Tibial nerve (tissue), 4 donors: ENCODE data around the gene TNXB. TPM values are rescaled to one million over a fixed set of nuclear protein-coding genes. Genes with fewer than 3 reads are reported as not detected.
"Not testable (repeated sequence)": the region's sequence is repeated elsewhere in the genome, so short reads cannot be mapped to it uniquely, and the experiment has no call there.

Source experiments
- DNase-seq, 2 donors: peaks; one replicate each; pipeline ENCODE4 v3.0.0-alpha.2; 2019; ENCODE audit warnings: low spot score in 2 of 2
- H3K27ac ChIP-seq, 4 donors: fragments of 200-600 bp; sonication (generic) in 3 of 4; one replicate each; pipeline ENCODE4 v1.5.1; 2017 to 2019; ENCODE audit warnings: mild to moderate bottlenecking in 1 of 4
- H3K27me3 ChIP-seq, 2 donors: fragments of 200-600 bp; sonication (generic) in 1 of 2; one replicate each; pipeline versions ENCODE4 v1.5.1 to v1.6.0; 2017 to 2019
- H3K36me3 ChIP-seq, 3 donors: fragments of 200-600 bp; sonication (generic); one replicate each; pipeline ENCODE4 v1.5.1; 2018 to 2019
- H3K4me1 ChIP-seq, 4 donors: fragments of 200-600 bp; sonication (generic) in 3 of 4; one replicate each; pipeline ENCODE4 v1.5.1; 2017 to 2019
- H3K4me3 ChIP-seq, 4 donors: fragments of 200-600 bp; sonication (generic) in 3 of 4; one replicate each; pipeline ENCODE4 v1.5.1; 2017 to 2019; ENCODE audit warnings: mild to moderate bottlenecking in 1 of 4, moderate library complexity in 1 of 4
- H3K9me3 ChIP-seq, 4 donors: fragments of 200-600 bp; sonication (generic) in 3 of 4; one replicate each; pipeline ENCODE4 v1.5.1; 2017 to 2019
- EP300 ChIP-seq, 2 donors: sonication (generic); formaldehyde crosslinking; IDR thresholded peaks; one replicate each; pipeline ENCODE4 v1.6.1; 2017; ENCODE audit warnings: antibody characterized with exemption in 2 of 2, mild to moderate bottlenecking in 1 of 2
- POLR2A ChIP-seq, 2 donors: fragments of 450-650 bp; IDR thresholded peaks; one replicate each; pipeline ENCODE4 v1.6.1; 2017; ENCODE audit warnings: antibody characterized with exemption in 2 of 2, mild to moderate bottlenecking in 2 of 2, moderate library complexity in 2 of 2
- WGBS, 2 donors: methylation state at CpG; one replicate each; pipeline ENCODE4 v1.1.5; 2018; 5-methylcytosine and 5-hydroxymethylcytosine counted together
- total RNA-seq, 4 donors: library from RNA; depleted of rRNA; stranded (reverse); fragments of >200 nt; gene quantifications; one replicate each; pipeline ENCODE4 v1.1.0, GENCODE V29; 2016
- TF ChIP-seq, protein P1 (sequence below), 5 experiments: fragments of 200-600 bp in 3 of 5; fragments of 450-650 bp in 2 of 5; sonication (generic) in 3 of 5; IDR thresholded peaks; one replicate each; pipeline ENCODE4 v1.5.1; 2016 to 2019; ENCODE audit warnings: antibody characterized with exemption in 5 of 5, mild to moderate bottlenecking in 3 of 5, moderate library complexity in 2 of 5

TNXB gene
- total RNA-seq, 4 donors from 2014 or later = 231 to 547 (median 297) TPM

DNA sequence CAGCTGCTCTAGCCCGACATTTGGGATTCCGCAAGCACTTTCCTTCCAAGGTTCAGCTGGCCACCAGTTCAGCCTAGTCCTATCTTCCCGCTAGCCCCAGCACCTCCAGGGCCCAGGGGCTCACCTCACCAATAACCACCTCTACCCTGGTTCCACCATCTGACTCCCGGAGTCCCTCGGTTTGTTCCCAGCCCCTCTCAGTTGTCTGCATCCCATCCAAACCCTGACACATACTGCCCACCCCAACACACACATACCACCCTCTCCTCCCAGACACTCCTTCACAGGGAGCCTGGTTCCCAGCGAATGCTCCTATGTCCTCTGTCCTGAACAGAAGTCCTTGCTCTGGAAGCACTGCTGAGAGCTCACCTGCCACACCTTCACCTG, 418 bp downstream of the TNXB start:
- 27 to 30% methylated on average over 6 of the region's 6 CpGs for WGBS, 2 donors
- Histone ChIP-seq H3K27me3 (no peaks in the 10 kb centered on the region), H3K36me3 (no peaks in the 10 kb centered on the region), H3K4me1 (peaks cover 0 to 92% (median 63%) of the 10 kb centered on the region in 4 donors), H3K27ac (peak overlapping the region; percentile 73 to 93 (median 84)), H3K9me3 (no peaks in the 10 kb centered on the region), H3K4me3 (peak overlapping the region; percentile 24 to 62 (median 34))
- no peak for DNase-seq
- TF ChIP-seq EP300 (IDR thresholded peaks at IDR 0.05) (no peak), POLR2A (IDR thresholded peaks at IDR 0.05) (no peak)
- TF ChIP-seq, protein P1, sequence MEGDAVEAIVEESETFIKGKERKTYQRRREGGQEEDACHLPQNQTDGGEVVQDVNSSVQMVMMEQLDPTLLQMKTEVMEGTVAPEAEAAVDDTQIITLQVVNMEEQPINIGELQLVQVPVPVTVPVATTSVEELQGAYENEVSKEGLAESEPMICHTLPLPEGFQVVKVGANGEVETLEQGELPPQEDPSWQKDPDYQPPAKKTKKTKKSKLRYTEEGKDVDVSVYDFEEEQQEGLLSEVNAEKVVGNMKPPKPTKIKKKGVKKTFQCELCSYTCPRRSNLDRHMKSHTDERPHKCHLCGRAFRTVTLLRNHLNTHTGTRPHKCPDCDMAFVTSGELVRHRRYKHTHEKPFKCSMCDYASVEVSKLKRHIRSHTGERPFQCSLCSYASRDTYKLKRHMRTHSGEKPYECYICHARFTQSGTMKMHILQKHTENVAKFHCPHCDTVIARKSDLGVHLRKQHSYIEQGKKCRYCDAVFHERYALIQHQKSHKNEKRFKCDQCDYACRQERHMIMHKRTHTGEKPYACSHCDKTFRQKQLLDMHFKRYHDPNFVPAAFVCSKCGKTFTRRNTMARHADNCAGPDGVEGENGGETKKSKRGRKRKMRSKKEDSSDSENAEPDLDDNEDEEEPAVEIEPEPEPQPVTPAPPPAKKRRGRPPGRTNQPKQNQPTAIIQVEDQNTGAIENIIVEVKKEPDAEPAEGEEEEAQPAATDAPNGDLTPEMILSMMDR (IDR thresholded peaks at IDR 0.05) = no peak

DNA sequence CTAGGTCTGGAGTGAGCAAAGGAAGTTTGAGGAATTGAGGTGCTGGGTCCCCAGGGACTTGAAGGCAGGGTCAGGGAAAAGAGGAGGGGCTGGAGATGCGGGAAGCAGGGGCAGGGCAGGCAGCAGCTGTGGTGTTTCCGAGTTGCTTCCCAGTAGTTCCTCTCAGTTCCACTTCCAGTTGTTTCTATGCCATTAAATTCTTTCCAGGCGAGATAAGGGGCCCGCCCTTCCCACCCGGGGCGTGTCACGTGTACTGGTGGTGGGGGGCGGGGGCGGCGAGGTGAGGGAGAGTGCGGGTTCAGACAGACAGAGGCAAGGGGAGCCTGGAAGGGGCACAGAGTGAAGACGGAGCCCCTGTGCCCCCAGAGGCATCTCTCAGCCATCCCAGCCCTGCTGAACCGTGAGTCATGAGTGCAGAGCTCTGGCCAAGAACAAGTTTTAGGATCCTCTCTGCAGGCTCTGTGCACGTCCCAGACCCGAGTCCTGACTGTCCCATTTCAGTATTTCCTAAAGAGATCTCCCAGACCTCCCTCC, 977 bp downstream of the TNXB start:
- TF ChIP-seq POLR2A (IDR thresholded peaks at IDR 0.05) = no peak
- TF ChIP-seq EP300 (IDR thresholded peaks at IDR 0.05) = peak; percentile 46 to 77
- TF ChIP-seq, protein P1 (IDR thresholded peaks at IDR 0.05) = peak in 1 of 5 experiments; percentile 17
- Histone ChIP-seq H3K9me3 (no peaks in the 10 kb centered on the region), H3K36me3 (no peaks in the 10 kb centered on the region), H3K4me3 (peak overlapping the region; percentile 24 to 62 (median 34)), H3K27me3 (no peaks in the 10 kb centered on the region), H3K27ac (peak overlapping the region; percentile 73 to 93 (median 84)), H3K4me1 (peaks cover 0 to 87% (median 57%) of the 10 kb centered on the region in 4 donors)
- WGBS, 2 donors = 0 to 3% methylated on average over 15 of the region's 15 CpGs
- peak; percentile 72 to 77 for DNase-seq

DNA sequence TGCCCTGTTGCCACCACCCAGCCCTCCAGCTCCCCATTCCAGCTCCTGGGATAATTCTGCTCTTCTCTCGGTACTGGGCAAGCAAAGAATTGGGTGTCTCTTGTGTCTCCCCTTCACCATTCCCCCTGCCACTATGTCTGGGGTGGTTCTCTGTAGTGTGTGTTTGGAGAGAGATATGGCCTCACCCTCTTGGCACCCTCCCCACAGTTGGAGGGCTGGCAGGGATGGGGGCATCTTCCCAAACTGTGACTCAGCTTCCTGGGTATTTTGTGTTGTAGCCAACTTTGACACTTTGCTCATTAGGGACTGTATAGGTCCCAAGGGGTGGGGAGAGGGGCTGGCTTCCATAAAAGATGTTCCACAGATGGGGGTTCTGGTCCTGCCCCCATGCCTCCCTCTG, 1.7 kb downstream of the TNXB start:
- H3K27ac ChIP-seq = peak overlapping the region; percentile 73 to 93 (median 84)
- DNase-seq = no peak
- no peak for TF ChIP-seq POLR2A (IDR thresholded peaks at IDR 0.05)
- TF ChIP-seq, protein P1 (IDR thresholded peaks at IDR 0.05) = no peak
- no peak for TF ChIP-seq EP300 (IDR thresholded peaks at IDR 0.05)
- peaks cover 0 to 79% (median 50%) of the 10 kb centered on the region in 4 donors for H3K4me1 ChIP-seq
- no peaks in the 10 kb centered on the region for H3K9me3 ChIP-seq
- H3K36me3 ChIP-seq = no peaks in the 10 kb centered on the region
- peak overlapping the region in 1 of 4 donors; percentile 62 for H3K4me3 ChIP-seq
- WGBS, 2 donors = 40 to 50% methylated on average over 1 of the region's 1 CpG
- no peaks in the 10 kb centered on the region for H3K27me3 ChIP-seq

DNA sequence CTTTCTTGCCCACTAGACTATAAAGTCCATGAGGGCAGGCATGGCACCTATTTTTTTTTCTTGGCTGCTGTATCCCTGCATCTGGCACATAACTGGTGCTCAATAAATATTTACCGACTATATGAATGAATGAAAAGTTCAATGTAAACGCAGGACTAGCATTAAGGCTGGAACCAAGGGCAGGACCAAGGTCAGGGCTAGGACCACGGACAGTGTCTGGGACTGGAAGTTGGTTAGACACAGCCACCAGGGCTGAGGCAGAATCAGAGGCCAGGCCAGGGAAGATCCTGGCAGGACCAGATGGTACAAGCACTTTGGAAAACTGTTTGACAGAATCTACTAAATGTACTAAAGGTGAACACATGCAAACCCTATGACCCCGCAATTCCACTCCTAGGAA, 3.7 kb downstream of the TNXB start:
- no peak for DNase-seq
- H3K27me3 ChIP-seq = no peaks in the 10 kb centered on the region
- H3K4me1 ChIP-seq = peaks cover 0 to 59% (median 30%) of the 10 kb centered on the region in 4 donors
- 77 to 82% methylated on average over 4 of the region's 4 CpGs for WGBS, 2 donors
- TF ChIP-seq EP300 (IDR thresholded peaks at IDR 0.05) (no peak), POLR2A (IDR thresholded peaks at IDR 0.05) (no peak)
- TF ChIP-seq, protein P1 (IDR thresholded peaks at IDR 0.05) = no peak
- no peak overlapping the region for H3K4me3 ChIP-seq
- H3K9me3 ChIP-seq = no peaks in the 10 kb centered on the region
- no peaks in the 10 kb centered on the region for H3K36me3 ChIP-seq
- peak overlapping the region in 2 of 4 donors; percentile 91 to 93 for H3K27ac ChIP-seq

GRCh38 chr6:32102255-32102654, 6.9 kb downstream of the TNXB start:
- TF ChIP-seq POLR2A (IDR thresholded peaks at IDR 0.05) = no peak
- no peak for TF ChIP-seq EP300 (IDR thresholded peaks at IDR 0.05)
- TF ChIP-seq, protein P1 (IDR thresholded peaks at IDR 0.05) = no peak
- no peaks in the 10 kb centered on the region for H3K9me3 ChIP-seq
- WGBS, 2 donors = 84 to 85% methylated on average over 3 of the region's 3 CpGs
- peaks cover 0 to 8% (median 0%) of the 10 kb centered on the region in 3 donors for H3K36me3 ChIP-seq
- H3K4me1 ChIP-seq = peaks cover 0 to 39% (median 10%) of the 10 kb centered on the region in 4 donors
- H3K27ac ChIP-seq = no peak overlapping the region
- H3K4me3 ChIP-seq = no peak overlapping the region
- no peak for DNase-seq
- peaks cover 0 to 7% of the 10 kb centered on the region in 2 donors for H3K27me3 ChIP-seq

GRCh38 chr6:32100251-32100650, 8.9 kb downstream of the TNXB start:
- WGBS, 2 donors = 85 to 87% methylated on average over 8 of the region's 8 CpGs
- H3K4me1 ChIP-seq = peaks cover 0 to 40% (median 0%) of the 10 kb centered on the region in 4 donors
- H3K27me3 ChIP-seq = peaks cover 0 to 25% of the 10 kb centered on the region in 2 donors
- not testable (repeated sequence) for H3K9me3 ChIP-seq, DNase-seq, H3K4me3 ChIP-seq
- peak overlapping the region in 1 of 4 donors; percentile 12 for H3K27ac ChIP-seq
- peaks cover 0 to 28% (median 0%) of the 10 kb centered on the region in 3 donors for H3K36me3 ChIP-seq
